Prostate gland (tissue), 2 donors: Measurements from ENCODE around the gene SPOCK1.

ENCODE experiments used
- CTCF ChIP-seq, 4 experiments: fragments of 200-600 bp in 2 of 4; fragments of 450-650 bp in 2 of 4; sonication (generic) in 2 of 4; IDR thresholded peaks; 1 replicate in 3 of 4; 2 replicates in 1 of 4; pipeline ENCODE4 v1.5.1; 2016 to 2019; ENCODE audit warnings: antibody characterized with exemption in 4 of 4, mild to moderate bottlenecking in 2 of 4, moderate library complexity in 2 of 4
- POLR2A ChIP-seq: fragments of 450-650 bp; IDR thresholded peaks from one replicate; pipeline ENCODE4 v1.6.1; 2016; ENCODE audit warnings: antibody characterized with exemption, mild to moderate bottlenecking
- POLR2AphosphoS5 ChIP-seq: sonication (generic); formaldehyde crosslinking; IDR thresholded peaks from one replicate; pipeline ENCODE4 v1.6.1; 2017; ENCODE audit warnings: antibody characterized with exemption

DNA sequence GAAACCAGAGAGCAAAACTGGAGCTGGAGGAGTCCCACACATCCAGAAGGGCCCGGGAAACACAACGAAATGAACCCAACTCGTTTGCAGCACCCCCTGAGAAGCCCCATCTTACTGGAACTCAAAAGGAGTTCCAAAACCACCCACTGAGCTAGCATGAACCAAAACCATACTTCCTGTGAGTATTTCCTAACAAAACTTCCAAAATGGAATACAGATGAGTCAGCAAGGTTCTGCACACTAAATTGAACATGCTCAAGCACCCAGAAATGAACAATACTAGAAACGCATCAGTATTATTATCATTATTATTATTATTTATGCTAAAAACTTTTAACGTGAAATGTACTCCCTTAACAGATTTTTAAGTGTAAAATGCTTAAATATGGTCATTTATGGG, 8.0 kb upstream of the SPOCK1 start:
- no peak for TF ChIP-seq CTCF (IDR thresholded peaks at IDR 0.05)
- TF ChIP-seq POLR2AphosphoS5: no peak
- TF ChIP-seq POLR2A: no peak
